A673 (cell line): ENCODE measurements around the gene BPIFA1. TPM values are rescaled to one million over a fixed set of nuclear protein-coding genes. Genes with fewer than 3 reads are reported as not detected.

Source experiments
- BruUV-seq: library from RNA; stranded (reverse); fragments of 400-500 nt; replicated peaks from 2 replicates; lab custom pipeline; 2021; lab: Mats Ljungman, UMichigan
- CTCF ChIA-PET: fragments of 300-600 bp; sonication (Branson Sonifier 250); formaldehyde crosslinking; loops from one replicate; lab custom pipeline; 2022; ENCODE audit warnings: antibody characterized with exemption; lab: Charles Lee
- POLR2A ChIA-PET: fragments of 300-600 bp; sonication (Branson Sonifier 250); formaldehyde crosslinking; loops from one replicate; lab custom pipeline; 2022; ENCODE audit warnings: antibody characterized with exemption; ENCODE audit not compliant: low non-redundant PET; lab: Charles Lee
- DNase-seq: peaks from one replicate; pipeline ENCODE4 v3.0.0-alpha.2; 2015; ENCODE audit warnings: low spot score
- H3K27ac ChIP-seq: fragments of 200-600 bp; sonication (generic); 2 replicates; pipeline ENCODE4 v1.5.1; 2016; ENCODE audit warnings: mixed run types, low read depth, mild to moderate bottlenecking, mixed read lengths, antibody characterized with exemption, low read length; ENCODE audit not compliant: poor library complexity, severe bottlenecking
- H3K27me3 ChIP-seq: fragments of 200-600 bp; sonication (generic); replicated peaks from 2 replicates; pipeline ENCODE4 v1.6.1; 2017; ENCODE audit warnings: mixed run types, low read depth, mild to moderate bottlenecking, mixed read lengths, antibody characterized with exemption, low read length; ENCODE audit not compliant: insufficient read depth, poor library complexity
- H3K36me3 ChIP-seq: fragments of 200-600 bp; sonication (generic); 2 replicates; pipeline ENCODE4 v1.6.1; 2016; ENCODE audit warnings: mixed run types, mild to moderate bottlenecking, mixed read lengths, antibody characterized with exemption, low read length; ENCODE audit not compliant: insufficient read depth, poor library complexity, severe bottlenecking
- H3K4me1 ChIP-seq: fragments of 200-600 bp; sonication (generic); 2 replicates; pipeline ENCODE4 v1.6.1; 2017; ENCODE audit warnings: mixed run types, mild to moderate bottlenecking, mixed read lengths, antibody characterized with exemption, low read length; ENCODE audit not compliant: insufficient read depth, poor library complexity, severe bottlenecking
- H3K4me3 ChIP-seq: fragments of 200-600 bp; sonication (generic); 2 replicates; pipeline ENCODE4 v1.5.1; 2016; ENCODE audit warnings: low read depth, mixed run types, mild to moderate bottlenecking, mixed read lengths, low read length; ENCODE audit not compliant: poor library complexity, severe bottlenecking
- H3K9me3 ChIP-seq: fragments of 200-600 bp; sonication (generic); 2 replicates; pipeline ENCODE4 v1.6.1; 2016; ENCODE audit warnings: mixed run types, low read depth, mild to moderate bottlenecking, mixed read lengths, antibody characterized with exemption, low read length; ENCODE audit not compliant: poor library complexity, severe bottlenecking
- EZH2 ChIP-seq: fragments of 200-600 bp; sonication (generic); IDR thresholded peaks from 2 replicates; pipeline ENCODE4 v1.6.1; 2017; ENCODE audit warnings: borderline replicate concordance, low read depth, mild to moderate bottlenecking, mixed read lengths, antibody characterized with exemption, low read length; ENCODE audit not compliant: poor library complexity, severe bottlenecking
- intact Hi-C: fragments of 100-400 bp; cut with micrococcal nuclease; formaldehyde crosslinking; loops from one replicate; pipeline ENCODE4 v1.10.0; 2022; ENCODE audit not compliant: unreplicated experiment
- total RNA-seq: library from RNA; stranded (reverse); gene quantifications from 2 replicates; pipeline ENCODE4 v1.2.3, GENCODE V29; 2021
- TF ChIP-seq, protein P1 (sequence below): fragments of 300-800, 200-600 bp; sonication (generic); conservative IDR thresholded peaks from 2 replicates; pipeline ENCODE4 v1.5.1; 2017; ENCODE audit warnings: low read depth, mild to moderate bottlenecking, antibody characterized with exemption, low read length, moderate library complexity, mixed read lengths

The BPIFA1 gene
- total RNA-seq, 1 experiment from 2014 or later: not detected

GRCh38 chr20:33275871-33276270, 40.1 kb downstream of the BPIFA1 start:
- Histone ChIP-seq H3K36me3 (no peaks in the 10 kb centered on the region), H3K4me1 (no peaks in the 10 kb centered on the region), H3K27ac (no peak overlapping the region), H3K9me3 (no peaks in the 10 kb centered on the region), H3K27me3 (peaks cover 70% of the 10 kb centered on the region), H3K4me3 (no peak overlapping the region)
- no peak for DNase-seq
- no peak for TF ChIP-seq EZH2
- TF ChIP-seq, protein P1, sequence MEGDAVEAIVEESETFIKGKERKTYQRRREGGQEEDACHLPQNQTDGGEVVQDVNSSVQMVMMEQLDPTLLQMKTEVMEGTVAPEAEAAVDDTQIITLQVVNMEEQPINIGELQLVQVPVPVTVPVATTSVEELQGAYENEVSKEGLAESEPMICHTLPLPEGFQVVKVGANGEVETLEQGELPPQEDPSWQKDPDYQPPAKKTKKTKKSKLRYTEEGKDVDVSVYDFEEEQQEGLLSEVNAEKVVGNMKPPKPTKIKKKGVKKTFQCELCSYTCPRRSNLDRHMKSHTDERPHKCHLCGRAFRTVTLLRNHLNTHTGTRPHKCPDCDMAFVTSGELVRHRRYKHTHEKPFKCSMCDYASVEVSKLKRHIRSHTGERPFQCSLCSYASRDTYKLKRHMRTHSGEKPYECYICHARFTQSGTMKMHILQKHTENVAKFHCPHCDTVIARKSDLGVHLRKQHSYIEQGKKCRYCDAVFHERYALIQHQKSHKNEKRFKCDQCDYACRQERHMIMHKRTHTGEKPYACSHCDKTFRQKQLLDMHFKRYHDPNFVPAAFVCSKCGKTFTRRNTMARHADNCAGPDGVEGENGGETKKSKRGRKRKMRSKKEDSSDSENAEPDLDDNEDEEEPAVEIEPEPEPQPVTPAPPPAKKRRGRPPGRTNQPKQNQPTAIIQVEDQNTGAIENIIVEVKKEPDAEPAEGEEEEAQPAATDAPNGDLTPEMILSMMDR: no peak
- intact Hi-C loops: no loop called here
- no TSS peak for BruUV-seq
- POLR2A ChIA-PET: no interaction called here
- CTCF ChIA-PET: no interaction called here

- DNase-seq: no peak
- POLR2A ChIA-PET: no interaction called here
- intact Hi-C loops: no loop called here
- no peak for TF ChIP-seq EZH2
- TF ChIP-seq, protein P1: no peak
- Histone ChIP-seq H3K27ac (no peak overlapping the region), H3K27me3 (peaks cover 64% of the 10 kb centered on the region), H3K4me1 (no peaks in the 10 kb centered on the region), H3K4me3 (no peak overlapping the region), H3K36me3 (no peaks in the 10 kb centered on the region), H3K9me3 (no peaks in the 10 kb centered on the region)
- CTCF ChIA-PET: no interaction called here
- BruUV-seq: no TSS peak
These were observed 40.7 kb downstream of the BPIFA1 start for GRCh38 chr20:33276303-33277113.

DNA sequence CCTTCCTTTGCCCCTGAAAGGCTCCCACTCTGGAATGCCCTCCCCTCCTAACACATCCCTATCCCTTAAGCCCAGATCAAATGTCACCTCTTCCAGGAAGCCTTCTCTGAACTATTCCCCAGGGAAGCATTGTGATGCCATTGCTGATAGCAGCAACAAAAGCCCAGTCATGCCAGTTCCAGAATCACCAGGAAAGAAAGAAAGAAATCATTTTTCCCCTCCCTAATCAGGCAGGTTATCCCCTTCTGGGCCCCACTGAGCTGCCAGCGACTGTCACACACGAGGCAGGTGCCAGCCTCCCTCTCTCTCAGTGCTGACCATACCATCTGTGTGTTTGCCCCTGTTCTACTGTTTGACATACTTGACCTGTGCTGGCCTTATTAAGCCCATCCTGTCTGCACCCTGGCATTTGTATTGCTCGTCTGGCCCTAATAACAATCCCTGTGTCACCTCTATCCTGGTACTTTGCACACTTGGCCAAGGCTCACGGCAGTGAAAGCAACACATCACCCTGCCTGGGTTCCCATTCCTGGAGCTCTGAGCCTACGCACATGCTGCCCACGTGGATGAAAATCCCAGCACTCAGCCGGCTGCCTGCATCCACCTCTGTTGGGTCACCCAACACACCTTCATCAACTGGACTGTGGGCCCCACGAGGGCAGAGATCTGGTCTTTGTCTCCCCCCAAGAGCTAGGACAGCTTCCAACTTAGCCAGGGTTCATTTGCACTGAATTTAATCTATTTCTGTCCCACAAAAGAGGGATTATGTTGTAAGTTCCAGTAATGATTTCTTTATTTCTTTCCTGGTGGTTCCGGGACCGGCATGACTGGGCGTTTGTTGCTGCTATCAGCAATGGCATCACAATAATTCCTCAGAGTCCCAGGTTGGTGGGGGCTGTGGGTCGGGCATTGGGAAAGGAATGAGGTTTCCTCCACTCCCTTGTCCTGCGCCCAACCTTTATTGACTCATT, 42.0 kb downstream of the BPIFA1 start:
- no peak overlapping the region for H3K27ac ChIP-seq
- no TSS peak for BruUV-seq
- peaks cover 51% of the 10 kb centered on the region for H3K27me3 ChIP-seq
- no peaks in the 10 kb centered on the region for H3K36me3 ChIP-seq
- TF ChIP-seq EZH2: no peak
- TF ChIP-seq, protein P1: no peak
- CTCF ChIA-PET: no interaction called here
- no peak for DNase-seq
- no peaks in the 10 kb centered on the region for H3K9me3 ChIP-seq
- no peaks in the 10 kb centered on the region for H3K4me1 ChIP-seq
- intact Hi-C loops: no loop called here
- no peak overlapping the region for H3K4me3 ChIP-seq
- POLR2A ChIA-PET: no interaction called here
